GM19099 (cell line): ENCODE measurements around the gene MCMBP.

Experiments used
- POLR2A ChIP-seq: IDR thresholded peaks from 3 replicates; pipeline ENCODE4 v1.6.1; 2011; ENCODE audit warnings: low read depth; ENCODE audit not compliant: insufficient read length; ENCODE audit errors: extremely low read depth

MCMBP gene

GRCh38 chr10:119849031-119849789 is 23.4 kb downstream of the MCMBP start:
- TF ChIP-seq POLR2A = no peak

DNA sequence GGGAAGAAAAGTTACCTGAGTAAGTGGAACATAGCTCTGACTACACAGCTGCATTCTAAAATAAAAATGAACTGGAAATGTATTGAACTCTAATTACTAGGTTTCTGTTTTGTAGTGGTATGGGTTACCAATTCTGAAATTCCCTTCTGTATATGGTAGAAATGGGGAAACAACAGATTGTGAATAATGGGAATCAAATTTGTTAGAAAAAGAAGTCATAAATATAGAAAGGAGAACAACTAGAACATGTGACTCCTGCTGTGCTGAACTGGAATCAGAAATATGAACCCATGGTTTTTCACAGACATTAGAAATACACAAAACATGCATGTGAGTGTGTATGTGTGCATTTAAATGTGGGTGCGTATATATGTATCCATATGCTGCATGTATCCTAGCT is 27.0 kb downstream of the MCMBP start:
- no peak for TF ChIP-seq POLR2A

GRCh38 chr10:119834188-119834587 is 38.5 kb downstream of the MCMBP start:
- TF ChIP-seq POLR2A = no peak

DNA sequence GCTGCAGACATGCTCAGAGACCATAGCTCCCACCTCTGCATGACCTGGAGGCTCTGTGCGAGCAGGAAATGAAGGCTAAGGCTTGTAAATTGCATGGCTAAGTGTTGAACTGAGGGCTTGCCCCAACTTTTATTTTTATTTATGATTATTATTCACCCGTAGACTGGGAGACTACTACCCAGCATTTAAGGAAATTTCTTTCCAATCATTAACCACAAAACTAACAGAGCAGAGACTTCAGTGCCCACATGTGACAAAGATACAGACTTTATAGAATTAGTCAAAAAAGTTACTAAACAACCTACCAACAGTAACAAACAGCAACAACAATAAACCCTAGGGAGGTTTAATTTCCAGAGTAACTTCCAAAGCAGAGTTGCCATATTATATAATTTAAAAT is 39.7 kb downstream of the MCMBP start:
- TF ChIP-seq POLR2A = no peak

- no peak for TF ChIP-seq POLR2A
These were observed 41.0 kb downstream of the MCMBP start for GRCh38 chr10:119831656-119832055.

- no peak for TF ChIP-seq POLR2A
These were observed 41.8 kb downstream of the MCMBP start for GRCh38 chr10:119830851-119831250.

GRCh38 chr10:119829429-119829828 is 43.2 kb downstream of the MCMBP start:
- no peak for TF ChIP-seq POLR2A

- no peak for TF ChIP-seq POLR2A
These were observed 45.2 kb downstream of the MCMBP start for GRCh38 chr10:119827430-119827829.

DNA sequence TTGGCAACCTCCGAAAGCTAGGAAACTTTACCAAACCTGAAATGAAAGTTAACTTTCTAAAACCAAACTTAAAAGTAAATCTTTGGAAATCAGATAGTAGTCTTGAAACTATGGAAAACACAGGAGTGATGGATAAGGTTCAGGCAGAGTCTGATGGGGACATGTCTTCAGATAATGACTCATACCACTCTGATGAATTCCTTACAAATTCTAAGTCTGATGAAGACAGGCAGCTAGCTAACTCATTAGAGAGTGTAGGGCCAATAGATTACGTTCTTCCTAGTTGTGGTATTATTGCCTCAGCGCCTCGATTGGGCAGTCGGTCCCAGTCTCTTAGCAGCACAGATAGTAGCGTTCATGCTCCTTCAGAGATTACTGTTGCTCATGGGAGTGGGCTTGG is 45.9 kb downstream of the MCMBP start:
- TF ChIP-seq POLR2A = no peak

- TF ChIP-seq POLR2A = no peak
These were observed 48.3 kb downstream of the MCMBP start for GRCh38 chr10:119824299-119824698.

DNA sequence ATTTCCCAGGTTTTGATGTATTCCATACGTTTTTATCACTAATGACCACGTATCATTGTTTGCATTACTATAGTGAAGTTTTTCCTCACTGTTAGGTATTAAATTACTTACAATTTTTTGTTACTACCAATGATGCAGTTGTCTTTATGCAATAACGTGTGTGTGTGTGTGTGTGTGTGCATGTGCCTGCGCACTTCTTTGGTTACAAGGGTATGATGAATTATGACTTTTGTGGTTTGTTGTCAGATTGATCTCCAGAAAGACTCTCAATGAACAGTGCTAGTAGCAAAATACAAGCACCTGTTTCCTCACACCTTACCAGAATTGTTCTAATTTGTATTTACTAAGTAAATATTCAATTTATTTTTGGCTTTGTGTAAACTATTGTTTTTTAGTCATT is 51.5 kb downstream of the MCMBP start:
- TF ChIP-seq POLR2A = no peak

DNA sequence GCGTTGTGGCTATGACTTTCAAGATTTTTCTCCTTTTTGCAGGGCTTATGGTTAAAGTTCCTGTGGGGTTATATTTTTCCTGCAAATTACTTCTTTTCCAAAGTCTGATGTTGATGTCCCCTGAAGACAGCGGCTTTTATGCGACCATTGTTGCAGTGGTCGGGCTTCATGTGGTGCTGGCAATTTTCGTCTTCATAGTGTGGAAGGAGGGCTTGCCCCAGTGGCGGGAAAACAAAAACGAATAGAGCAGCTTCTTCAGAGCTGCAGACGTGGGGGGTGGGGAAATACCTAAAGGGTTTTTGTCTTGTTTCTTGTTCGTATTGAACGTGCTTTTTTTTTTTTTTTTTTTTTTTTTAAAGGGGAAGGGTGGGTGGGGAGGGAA is 53.8 kb downstream of the MCMBP start:
- no peak for TF ChIP-seq POLR2A

GRCh38 chr10:119817991-119818888 is 54.4 kb downstream of the MCMBP start:
- no peak for TF ChIP-seq POLR2A

- no peak for TF ChIP-seq POLR2A
These were observed 57.0 kb downstream of the MCMBP start for GRCh38 chr10:119815671-119816070.

- no peak for TF ChIP-seq POLR2A
These were observed 60.0 kb downstream of the MCMBP start for GRCh38 chr10:119812684-119813083.

GRCh38 chr10:119811122-119811521 is 61.5 kb downstream of the MCMBP start:
- no peak for TF ChIP-seq POLR2A
